ENCODE measurements around the gene RRP8.

Gene RRP8

DNA sequence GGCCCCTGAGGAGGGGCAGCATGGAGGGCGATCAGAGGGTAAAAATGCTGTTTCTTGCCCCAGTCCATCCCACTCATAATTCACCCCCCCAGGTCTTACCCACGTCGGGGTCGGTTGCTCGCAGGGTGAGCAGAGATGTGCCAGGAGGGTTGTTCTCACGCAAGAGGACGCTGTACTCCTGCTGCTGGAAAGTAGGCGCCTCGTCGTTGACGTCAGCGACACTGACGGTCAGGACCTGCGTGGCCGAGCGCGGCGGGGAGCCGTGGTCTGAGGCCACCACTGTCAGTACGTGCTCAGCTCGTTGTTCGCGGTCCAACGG, 26.1 kb upstream of the RRP8 start:
- POLR2A ChIA-PET, result no interaction called here
- CTCF ChIA-PET, result no interaction called here

DNA sequence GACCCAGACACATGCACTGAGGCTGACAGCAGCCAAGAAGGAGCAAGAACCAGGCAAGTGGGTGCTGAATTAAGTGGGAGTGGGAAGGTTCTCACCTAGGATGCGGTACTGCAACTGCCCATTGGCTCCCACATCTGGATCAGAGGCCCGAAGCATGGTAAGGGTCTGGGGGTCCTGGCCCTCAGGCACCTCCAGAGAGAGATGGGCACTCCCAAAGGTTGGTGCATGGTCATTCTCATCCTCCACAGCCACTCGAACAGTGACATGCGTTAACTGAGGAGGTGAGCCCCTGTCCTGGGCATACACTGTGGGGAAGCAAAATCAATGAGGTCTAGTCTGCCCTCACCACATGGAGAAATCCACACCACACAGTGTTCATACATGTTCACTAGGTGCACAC, 25.1 kb upstream of the RRP8 start:
- ChIA-PET POLR2A (no interaction called here), CTCF (no interaction called here)
- DNase-seq (ENCODE audit: extremely low spot score), result no peak
- TF ChIP-seq, protein P1, sequence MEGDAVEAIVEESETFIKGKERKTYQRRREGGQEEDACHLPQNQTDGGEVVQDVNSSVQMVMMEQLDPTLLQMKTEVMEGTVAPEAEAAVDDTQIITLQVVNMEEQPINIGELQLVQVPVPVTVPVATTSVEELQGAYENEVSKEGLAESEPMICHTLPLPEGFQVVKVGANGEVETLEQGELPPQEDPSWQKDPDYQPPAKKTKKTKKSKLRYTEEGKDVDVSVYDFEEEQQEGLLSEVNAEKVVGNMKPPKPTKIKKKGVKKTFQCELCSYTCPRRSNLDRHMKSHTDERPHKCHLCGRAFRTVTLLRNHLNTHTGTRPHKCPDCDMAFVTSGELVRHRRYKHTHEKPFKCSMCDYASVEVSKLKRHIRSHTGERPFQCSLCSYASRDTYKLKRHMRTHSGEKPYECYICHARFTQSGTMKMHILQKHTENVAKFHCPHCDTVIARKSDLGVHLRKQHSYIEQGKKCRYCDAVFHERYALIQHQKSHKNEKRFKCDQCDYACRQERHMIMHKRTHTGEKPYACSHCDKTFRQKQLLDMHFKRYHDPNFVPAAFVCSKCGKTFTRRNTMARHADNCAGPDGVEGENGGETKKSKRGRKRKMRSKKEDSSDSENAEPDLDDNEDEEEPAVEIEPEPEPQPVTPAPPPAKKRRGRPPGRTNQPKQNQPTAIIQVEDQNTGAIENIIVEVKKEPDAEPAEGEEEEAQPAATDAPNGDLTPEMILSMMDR (IDR thresholded peaks at IDR 0.05; ENCODE audit: control extremely low read depth, extremely low read depth, low read depth, missing control alignments), result no peak

More for the DNA sequence above, 26.1 kb upstream of the RRP8 start:
- TF ChIP-seq, protein P1 (IDR thresholded peaks at IDR 0.05; ENCODE audit: control extremely low read depth, extremely low read depth, low read depth, missing control alignments), result no peak
- DNase-seq (ENCODE audit: extremely low spot score), result no peak

DNA sequence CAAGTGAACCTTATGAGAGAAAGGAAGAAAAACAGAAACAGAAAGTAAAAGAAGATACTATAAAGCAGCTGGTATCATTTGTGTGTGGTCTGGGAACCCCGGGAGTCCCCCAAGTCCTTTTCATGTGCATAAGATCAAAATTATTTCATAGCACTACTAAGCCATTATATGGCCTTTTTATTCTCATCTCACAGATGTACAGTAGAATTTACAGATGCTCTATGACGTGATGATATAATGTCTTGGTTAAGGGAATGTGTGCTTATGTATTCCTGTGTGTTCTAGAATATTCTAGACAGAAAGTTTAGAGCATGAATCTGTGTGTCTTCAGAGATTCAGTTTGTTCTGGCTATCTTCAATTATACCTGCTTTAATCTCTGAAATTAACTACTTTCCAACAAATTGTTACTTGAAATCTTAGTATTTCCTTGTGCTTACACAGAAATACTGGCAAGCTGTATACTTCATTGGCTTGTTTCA, 24.4 kb upstream of the RRP8 start:
- peak; percentile 72 for DNase-seq (ENCODE audit: extremely low spot score)
- ChIA-PET CTCF (interaction anchor here (0.8 to 2.1 kb wide), 5 partner anchors 9 to 55 kb away, joined by 3 to 10 read pairs (median 7); partner anchors contain the start of genes MRPL17, TAF10 and TPP1), POLR2A (no interaction called here)
- TF ChIP-seq, protein P1 (IDR thresholded peaks at IDR 0.05; ENCODE audit: control extremely low read depth, extremely low read depth, low read depth, missing control alignments), result no peak

DNA sequence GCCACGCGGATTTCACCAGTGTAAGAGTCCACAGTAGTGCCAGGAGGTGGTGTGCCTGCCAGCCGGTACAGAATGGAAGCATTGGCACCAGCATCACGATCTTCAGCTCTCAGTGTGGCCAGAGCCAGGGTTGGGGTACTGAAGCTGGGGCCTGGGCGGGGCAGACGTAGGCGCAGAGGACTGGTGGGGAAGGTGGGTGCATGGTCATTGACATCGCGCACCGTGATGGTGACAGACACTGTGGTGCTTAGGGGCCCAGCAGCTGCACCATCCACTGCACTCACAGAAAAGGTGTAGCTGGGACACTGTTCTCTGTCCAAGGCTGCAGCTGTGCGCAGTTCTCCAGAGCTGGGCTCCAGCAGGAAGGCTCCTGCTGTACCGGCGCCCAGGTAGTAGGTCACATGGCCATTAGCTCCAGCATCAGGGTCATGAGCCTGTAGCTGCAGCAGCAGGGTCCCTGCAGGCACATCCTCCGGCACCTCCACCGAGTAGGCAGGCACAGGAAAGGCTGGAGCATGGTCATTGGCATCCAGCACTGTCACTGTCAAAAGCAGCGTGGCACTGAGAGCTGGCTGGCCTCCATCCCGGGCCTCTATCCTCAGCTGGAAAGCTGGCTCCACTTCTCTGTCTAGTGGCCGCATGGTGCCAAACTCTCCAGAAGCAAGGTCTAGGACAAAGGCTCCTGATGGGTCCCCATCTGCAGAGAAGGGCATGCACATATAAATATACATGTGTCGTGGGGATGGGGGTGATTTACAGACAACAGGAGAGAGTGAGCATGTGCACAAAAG, 23.8 kb upstream of the RRP8 start:
- TF ChIP-seq, protein P1 (IDR thresholded peaks at IDR 0.05; ENCODE audit: control extremely low read depth, extremely low read depth, low read depth, missing control alignments), result no peak
- ChIA-PET POLR2A (no interaction called here), CTCF (interaction anchor here (0.8 to 2.1 kb wide), 5 partner anchors 9 to 56 kb away, joined by 3 to 10 read pairs (median 7); partner anchors contain the start of genes MRPL17, TAF10 and TPP1)
- DNase-seq (ENCODE audit: extremely low spot score), result no peak

DNA sequence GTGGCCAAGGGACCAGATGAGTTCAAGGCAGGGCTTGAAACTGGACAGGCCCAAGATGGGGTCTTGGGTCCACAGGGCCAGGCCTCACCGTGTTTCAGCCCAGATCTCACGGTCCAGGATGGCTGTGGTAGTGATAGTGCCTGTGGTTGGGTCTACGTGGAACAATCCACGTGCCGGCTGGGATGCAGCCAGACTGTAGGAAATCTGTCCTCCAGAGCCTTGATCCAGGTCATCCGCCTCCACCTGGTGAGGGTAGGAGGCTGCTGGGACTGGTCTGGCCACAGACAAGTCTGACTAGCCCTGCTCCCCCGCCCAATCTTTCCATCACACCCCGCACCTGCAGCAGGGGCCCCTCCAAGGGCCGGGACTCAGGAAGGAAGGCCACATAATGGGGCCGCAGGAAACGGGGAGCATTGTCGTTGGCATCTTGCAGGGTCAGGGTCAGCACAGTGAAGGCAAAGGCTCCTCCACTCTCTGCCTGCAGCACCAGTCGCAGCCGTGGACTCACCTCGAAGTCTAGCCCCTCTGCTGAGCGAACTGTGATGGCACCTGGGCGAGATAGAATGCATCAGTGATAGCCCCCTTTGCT, 22.5 kb upstream of the RRP8 start:
- POLR2A ChIA-PET, result no interaction called here
- CTCF ChIA-PET, result interaction anchor here (1.6 to 2.1 kb wide), 2 partner anchors 8 to 14 kb away, joined by 9 to 10 read pairs; partner anchors contain the start of genes TAF10 and TPP1
- DNase-seq (ENCODE audit: extremely low spot score), result no peak
- TF ChIP-seq, protein P1 (IDR thresholded peaks at IDR 0.05; ENCODE audit: control extremely low read depth, extremely low read depth, low read depth, missing control alignments), result no peak

DNA sequence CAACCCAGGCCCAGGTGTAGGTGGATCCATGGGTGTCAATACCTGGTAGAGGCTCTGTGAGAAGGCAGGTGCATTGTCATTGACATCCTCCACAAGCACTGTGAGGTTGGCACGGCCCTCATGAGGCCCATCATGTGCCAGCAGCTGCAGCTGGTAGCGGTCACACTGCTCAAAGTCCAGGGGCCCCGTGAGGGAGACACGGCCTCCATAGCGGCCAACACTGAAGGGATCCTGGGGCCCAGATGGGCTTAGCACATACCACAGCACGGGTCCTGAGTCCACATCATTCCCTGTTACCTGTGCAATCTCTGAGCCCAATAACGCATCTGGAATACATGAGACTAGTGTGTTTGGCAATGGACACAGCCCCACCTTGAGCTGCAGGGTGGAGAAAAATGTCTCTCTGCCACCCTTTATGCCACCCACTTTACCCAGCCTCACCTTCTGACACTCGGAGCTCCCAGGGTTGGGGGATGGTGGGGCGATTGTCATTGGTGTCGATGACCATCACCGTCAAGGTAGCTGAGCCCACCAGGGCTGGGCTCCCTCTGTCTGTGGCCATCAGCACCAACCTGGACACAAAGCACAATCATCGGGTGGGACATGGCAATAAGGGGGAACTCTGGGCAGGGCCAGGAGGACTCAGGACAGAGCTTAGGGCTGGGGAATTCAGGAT, 21.9 kb upstream of the RRP8 start:
- TF ChIP-seq, protein P1 (IDR thresholded peaks at IDR 0.05; ENCODE audit: control extremely low read depth, extremely low read depth, low read depth, missing control alignments), result no peak
- no peak for DNase-seq (ENCODE audit: extremely low spot score)
- CTCF ChIA-PET, result interaction anchor here (1.7 kb wide), 1 partner anchor 81 kb away, joined by 6 read pairs; no protein-coding TSS in a partner anchor
- POLR2A ChIA-PET, result no interaction called here
